Gastrocnemius medialis (tissue), 4 donors: ENCODE results near the gene XPO6.

Experiments used
- CTCF ChIP-seq, 5 experiments: fragments of 450-650 bp in 3 of 5; fragments of 200-600 bp in 2 of 5; sonication (generic) in 2 of 5; IDR thresholded peaks in 4 of 5; conservative IDR thresholded peaks in 1 of 5; 1 replicate in 4 of 5; 2 replicates in 1 of 5; pipeline ENCODE4 v1.5.1; 2016 to 2019; ENCODE audit warnings: antibody characterized with exemption in 5 of 5, mild to moderate bottlenecking in 3 of 5, moderate library complexity in 3 of 5
- POLR2A ChIP-seq, 2 donors: fragments of 450-650 bp; IDR thresholded peaks; one replicate each; pipeline ENCODE4 v1.6.1; 2017; ENCODE audit warnings: antibody characterized with exemption in 2 of 2, mild to moderate bottlenecking in 2 of 2, moderate library complexity in 2 of 2

GRCh38 chr16:28062847-28063521 lies 148.8 kb downstream of the XPO6 start:
- TF ChIP-seq POLR2A (IDR thresholded peaks at IDR 0.05) (no peak), CTCF (IDR thresholded peaks at IDR 0.05 in 4 of 5, conservative IDR thresholded peaks at IDR 0.05 in 1 of 5) (no peak)
